ENCODE data around the gene CELF2.
A peak's percentile ranks its signal among the peaks of the same experiment; 100 is the strongest.

CELF2 gene

GRCh38 chr10:11004144-11005077 is 13.3 kb upstream of the CELF2 start:
- no peak for DNase-seq (ENCODE audit: low read depth)

DNA sequence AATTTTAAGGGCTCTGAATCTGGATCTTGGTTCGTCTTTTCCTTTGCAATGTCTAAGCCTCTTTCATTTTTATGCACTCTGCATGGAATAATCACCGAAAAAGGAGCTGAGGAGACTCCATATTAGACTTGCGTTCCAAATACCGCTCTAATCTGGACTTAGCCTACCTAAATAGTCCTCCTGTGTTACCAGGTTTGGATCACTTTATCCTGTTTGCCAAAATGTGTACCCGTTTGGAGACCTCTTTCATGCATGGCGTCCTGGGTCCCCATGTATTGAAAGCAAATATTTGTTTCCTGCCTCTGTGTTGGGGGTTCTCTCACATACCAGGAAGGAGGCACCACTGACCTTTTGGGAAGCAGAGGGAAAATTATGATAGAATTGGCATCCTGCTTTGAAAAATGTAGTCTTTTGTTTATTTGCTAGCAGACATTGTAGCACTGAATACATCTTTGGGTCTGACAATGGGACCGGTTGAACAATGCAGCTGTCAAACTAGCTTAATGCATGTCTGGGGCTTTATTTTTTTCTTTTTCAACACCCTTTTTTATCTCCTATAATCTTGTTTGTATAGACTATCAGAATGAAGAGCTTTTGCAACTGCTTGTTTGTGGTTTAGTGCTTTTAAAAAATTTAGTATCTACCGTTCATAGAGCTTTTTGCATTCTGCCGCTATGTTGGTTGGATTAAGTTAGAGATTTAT is 11.8 kb upstream of the CELF2 start:
- DNase-seq (ENCODE audit: low read depth): no peak

GRCh38 chr10:11006428-11006825 is 11.2 kb upstream of the CELF2 start:
- DNase-seq (ENCODE audit: low read depth): no peak

DNA sequence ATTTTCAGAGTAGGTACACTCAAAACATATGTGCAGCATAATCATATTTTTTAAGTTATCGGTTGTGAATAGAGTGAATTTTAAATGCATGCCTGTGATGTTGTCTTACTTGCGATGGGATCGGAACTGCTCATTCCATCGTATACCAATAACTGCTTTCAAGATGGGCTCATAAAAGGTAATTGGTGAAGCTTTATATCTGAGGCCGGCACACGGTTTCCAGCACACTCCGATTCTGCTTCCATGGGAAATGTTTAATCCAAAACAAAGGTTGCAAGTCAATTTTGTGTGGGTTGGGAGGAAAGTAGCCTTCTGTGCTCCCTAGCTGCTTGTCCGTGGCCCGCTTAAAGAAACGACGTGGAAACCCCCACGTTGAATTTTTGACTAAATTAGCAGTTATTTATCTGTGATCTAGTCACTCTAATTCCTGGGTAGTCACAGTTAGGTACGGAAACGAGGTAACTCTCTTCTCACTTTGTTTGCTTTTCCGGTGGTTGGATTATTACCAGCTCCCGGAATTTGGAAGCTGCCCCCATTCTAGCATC is 10.1 kb upstream of the CELF2 start:
- DNase-seq (ENCODE audit: low read depth): no peak

DNA sequence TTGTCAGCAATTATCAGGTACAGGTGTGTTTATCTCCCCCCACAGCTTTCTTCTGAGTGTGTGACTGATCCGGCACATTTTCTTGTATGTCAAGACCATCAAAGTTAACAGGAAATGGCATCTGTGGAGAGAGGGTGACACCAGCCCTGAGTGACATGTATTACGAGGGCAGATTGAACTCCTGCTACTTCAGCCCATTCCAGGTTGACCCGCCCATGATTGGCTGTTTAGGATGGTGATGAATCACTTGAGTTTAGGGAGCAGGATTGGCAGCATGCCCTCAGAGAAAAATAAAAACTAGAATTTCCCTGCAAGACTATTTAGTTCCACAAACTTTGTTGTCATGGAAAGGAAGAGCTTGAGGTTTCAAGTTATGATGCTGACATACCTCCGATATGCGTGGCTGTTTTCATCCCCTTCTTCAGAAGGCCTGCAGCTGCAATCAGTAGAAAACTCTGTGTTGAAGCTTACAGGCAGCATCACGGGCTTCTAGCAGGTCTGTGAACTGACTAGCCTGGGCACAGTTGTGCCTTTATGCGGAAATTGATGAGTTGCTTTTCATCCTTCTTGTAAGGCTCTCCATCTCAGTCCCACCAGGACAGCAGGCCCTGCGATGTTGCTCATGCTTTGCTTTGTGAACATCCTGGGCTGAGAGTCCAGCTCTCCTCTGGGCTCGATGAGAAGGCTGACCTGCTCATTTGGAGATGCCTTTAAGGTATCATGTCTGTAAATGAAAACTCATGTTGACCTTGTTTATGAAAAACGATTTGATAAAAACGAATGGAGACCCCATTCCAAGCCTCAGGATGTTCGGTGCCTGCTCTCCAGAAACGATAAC is 8.0 kb upstream of the CELF2 start:
- no peak for DNase-seq (ENCODE audit: low read depth)

GRCh38 chr10:11010582-11010981 is 7.1 kb upstream of the CELF2 start:
- no peak for DNase-seq (ENCODE audit: low read depth)

DNA sequence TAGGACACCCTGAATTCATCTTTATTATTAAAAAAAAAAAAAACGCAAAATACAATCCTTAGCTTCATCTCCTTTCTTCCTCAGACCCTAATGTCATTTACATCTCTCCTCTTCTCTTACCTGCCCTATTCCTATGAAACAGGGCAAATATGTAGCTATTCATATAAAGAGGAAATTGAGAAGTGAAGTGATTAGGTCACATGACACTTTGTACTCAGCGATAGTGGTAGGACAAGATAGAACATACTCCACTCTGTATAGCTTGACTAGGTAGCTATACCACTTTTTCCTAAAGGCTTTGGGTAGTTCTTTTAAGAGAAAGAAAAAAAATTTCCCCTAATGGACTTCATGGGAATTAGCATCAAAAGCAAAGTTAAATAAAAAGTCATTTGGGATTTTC is 6.2 kb upstream of the CELF2 start:
- DNase-seq (ENCODE audit: low read depth): no peak

DNA sequence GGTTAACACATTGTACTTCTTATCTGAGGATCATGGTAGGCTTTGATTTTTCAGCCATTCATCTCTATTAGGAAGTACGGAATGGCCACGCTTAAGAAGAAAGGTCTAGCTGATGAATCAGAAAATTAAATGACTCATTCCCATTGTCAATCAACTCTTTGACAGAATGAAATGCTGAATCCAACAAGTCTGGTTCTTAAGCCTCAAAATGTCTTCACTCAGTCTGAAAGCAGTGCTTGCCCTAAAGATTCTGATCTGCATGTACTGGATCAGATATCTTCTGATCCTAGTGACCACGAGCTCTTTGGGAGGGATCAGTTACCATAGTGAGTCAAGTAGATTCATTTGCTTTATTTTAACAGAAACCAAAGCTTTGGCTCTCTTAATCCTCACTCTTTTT is 5.7 kb upstream of the CELF2 start:
- no peak for DNase-seq (ENCODE audit: low read depth)

GRCh38 chr10:11012421-11013295 is 5.0 kb upstream of the CELF2 start:
- DNase-seq (ENCODE audit: low read depth): no peak

GRCh38 chr10:11013836-11014235 is 3.8 kb upstream of the CELF2 start:
- no peak for DNase-seq (ENCODE audit: low read depth)

DNA sequence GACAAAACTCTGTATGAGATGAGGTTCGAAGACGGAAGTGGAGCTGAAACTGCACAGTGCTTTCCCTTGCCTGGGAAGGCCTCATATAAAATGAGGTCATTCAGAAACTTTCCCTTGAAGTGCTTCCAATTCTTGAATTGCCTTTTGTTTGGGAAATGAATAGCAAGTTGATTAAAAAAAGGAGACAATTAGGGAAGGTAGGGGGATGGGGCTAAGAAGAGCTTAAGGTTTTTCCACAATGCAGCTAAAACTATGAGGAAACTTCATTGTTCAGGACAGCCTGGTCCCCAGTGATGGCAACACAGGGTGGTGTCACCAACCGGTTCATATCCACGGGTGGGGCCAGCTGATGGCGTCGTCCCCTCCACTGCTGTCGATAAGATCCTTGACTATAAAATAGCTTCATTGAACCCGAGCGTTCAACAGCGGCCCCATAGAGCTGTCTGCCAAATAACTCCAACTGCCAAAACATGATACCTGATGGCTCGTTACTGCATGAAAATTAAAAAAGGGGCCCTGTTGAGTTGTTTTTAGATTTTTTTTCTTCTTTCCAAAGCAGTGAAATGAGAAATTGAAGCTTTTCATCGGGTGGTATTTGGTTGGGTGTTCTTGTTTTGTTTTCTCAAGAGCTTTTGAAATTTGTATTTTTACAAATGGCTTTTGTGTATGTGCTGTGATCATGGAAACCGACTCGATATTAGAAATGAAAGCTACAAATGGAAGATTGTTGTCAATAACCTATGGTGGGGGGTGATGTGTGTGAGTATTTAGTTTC is 2.8 kb upstream of the CELF2 start:
- DNase-seq (ENCODE audit: low read depth): no peak

- DNase-seq (ENCODE audit: low read depth): no peak
Observed at GRCh38 chr10:11015446-11015934, 2.2 kb upstream of the CELF2 start.

GRCh38 chr10:11017000-11017569 is 587 bp upstream of the CELF2 start:
- no peak for DNase-seq (ENCODE audit: low read depth)

DNA sequence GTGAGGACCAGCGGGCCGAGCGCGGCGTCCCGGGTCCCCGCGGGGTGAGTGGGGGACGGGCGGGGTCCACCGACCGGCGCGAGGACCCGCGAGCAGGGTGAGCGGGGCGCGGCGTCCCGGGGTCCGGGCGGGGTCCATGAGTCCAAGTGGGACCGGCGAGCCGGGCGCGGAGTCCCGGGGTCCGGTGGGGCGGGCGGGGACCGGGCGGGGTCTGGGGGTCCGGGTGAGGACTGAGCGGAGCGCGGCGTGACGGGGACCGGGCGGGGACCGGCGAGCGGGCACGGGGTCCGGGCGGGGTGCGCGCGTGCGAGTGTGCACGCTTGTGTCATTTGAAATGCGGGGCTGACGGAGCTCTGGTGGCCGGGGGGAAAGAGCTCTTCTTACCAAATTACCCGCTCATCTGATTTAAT is 765 bp downstream of the CELF2 start:
- peak; percentile 15 for DNase-seq (ENCODE audit: low read depth)

DNA sequence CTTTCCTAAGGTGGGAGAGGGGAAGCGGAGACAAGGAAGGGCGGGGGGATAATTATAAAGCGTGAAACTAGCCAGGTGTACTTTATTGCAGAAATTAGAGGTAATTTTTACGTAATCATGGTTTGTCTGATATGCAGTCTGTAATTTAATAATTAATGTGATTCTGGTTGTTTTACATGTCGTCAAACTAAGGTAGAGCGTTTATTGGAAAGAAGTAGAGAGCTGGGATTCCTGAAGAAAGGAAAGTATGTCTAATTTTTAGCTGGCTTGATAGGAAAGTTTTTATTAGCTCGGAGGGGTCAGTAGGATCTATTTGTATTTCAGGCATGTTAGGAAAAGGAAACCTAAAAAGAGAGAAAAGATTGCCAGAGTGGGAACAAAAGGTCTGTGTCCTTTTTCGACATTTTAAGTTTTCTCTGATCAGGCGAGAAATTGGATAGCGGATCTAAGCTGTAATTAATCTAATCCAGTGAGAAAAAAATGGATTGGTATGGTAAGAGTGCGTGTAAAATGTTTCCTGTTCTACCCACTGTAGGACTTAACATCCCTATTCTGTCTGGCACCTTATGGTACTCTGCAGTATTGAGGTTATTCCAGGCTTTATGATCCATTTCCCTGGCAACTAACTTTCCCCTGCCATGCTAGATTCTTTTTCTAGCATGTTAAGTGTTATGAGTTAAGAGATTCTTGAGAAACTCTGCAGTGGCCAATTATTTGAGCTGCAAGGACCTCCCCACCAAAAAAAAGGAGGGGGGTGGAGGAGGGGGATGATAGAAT is 1.4 kb downstream of the CELF2 start:
- DNase-seq (ENCODE audit: low read depth): no peak

- no peak for DNase-seq (ENCODE audit: low read depth)
Observed at GRCh38 chr10:11019724-11020547, 2.3 kb downstream of the CELF2 start.

DNA sequence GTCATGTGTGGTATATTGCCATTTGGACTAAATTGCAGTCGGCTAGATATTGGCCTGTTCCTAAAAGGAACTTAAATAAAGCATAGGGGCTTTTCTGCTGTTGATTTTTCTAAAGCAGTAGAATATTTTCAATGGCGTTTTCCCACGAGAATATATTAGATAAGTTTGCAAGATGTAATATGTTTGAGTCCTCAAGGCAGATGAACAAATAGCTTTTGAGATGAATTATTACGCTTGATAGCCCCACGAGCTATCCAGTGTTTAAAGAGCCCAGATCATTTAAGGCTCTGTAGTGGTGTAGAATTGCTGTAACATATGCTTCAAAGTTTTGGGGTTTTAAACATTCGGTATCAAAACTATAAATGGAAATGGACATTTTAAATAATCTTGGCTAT is 2.9 kb downstream of the CELF2 start:
- no peak for DNase-seq (ENCODE audit: low read depth)

DNA sequence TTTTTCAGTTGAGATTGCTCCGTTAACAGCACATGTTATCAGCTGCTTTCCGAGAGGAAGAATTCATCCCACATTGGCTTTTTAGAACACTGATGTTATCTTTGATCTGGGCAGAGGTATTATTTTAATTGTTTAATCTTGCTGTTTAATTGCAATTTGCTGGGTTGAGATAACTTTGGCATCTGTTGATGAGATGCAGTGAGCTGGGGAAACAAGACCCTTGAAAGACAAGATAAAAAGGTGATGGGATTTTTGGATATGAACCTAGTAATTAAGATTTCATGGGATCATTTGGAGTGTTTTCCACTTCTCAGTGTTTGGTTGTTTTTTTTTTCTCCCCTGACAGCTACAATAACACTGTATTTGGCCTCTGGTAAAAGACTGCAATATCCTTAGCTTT is 4.5 kb downstream of the CELF2 start:
- no peak for DNase-seq (ENCODE audit: low read depth)

All from activated T-cell treated with anti-CD3 and anti-CD28 coated beads for 48 hours (primary cell).